HG03135 (cell line): ENCODE data around the gene TRAF3IP1.

Experiments used
- ATAC-seq: cut with Tn5 transposase; IDR thresholded peaks from one replicate; pipeline ENCODE4 v1.9.1; 2021; ENCODE audit warnings: mild to moderate bottlenecking, moderate library complexity; ENCODE audit not compliant: unreplicated experiment

TRAF3IP1 gene

DNA sequence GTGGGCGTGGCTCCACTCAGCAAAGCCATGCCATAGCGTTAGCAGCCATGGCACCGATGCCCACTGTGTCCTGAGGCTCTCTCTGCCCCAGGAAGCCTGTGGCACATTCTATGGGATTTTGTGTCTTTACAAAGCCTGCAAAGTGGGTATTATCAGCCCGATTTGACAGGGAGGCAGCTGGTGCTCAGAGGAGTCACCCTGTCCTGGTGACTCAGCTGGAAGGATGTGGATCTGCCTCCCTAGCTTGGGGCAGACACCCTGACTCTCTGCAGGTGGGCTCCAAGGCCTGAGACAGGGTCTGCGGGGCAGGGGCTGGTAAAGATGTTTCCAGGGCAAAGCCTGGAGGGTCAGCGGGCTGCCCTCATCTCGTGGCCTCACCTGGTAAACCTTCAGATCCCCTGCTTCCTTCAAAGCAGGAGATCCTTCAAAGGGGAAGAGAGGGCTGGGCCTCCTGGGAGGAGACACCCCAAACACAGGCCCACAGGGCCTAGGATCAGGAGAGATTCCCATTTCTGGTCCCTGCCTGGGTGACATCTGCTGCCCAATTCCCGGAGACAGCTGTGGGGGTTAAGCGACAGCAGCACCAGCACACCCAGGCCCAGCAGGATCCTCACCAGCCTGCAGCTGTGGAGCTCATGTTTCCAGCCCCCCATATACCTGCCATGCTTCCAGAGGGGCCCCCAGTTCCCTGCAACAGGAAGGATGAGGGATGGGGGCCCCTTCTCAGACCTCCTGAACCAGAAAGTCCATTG lies 103.4 kb downstream of the TRAF3IP1 start:
- no peak for ATAC-seq

DNA sequence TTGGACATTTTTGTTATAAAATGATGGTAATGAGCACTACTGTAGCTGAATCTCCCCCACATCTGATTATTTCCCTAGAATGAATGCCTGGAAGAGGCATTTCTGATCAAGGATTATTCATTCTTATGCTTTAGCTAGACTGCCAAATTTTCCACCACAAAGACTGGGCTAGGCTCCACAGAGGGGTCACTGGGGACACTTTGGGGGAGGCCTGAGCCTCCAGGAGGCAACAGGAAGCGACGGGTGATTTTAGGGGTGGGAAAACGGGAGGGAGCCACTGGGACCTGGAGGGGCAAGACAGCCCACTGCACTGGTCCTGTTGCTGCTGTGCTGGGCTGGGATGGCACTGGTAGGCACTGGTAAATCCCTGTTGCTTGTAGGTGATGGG lies 104.0 kb downstream of the TRAF3IP1 start:
- ATAC-seq: no peak

DNA sequence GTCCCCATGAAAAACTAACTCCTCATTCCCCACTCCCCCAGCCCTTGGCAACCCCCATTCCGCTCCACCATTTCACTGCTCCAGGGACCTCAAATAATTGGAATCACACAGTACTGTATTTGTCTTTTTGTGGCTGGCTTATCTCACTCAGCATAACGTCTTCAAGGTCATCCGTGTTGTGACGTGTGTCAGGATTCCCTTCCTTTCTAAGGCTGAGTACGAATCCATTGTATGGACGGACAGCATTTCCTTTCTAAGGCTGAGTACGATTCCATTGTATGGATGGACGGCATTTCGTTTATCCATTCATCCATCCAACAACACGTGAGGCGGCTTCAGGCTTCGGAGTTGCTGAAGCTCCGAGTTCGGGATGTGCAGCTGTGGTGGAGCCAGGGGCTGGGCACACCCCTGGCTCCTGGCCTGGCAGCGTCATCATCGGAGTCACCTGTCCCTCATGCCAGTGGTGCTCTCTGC lies 105.2 kb downstream of the TRAF3IP1 start:
- ATAC-seq: no peak

DNA sequence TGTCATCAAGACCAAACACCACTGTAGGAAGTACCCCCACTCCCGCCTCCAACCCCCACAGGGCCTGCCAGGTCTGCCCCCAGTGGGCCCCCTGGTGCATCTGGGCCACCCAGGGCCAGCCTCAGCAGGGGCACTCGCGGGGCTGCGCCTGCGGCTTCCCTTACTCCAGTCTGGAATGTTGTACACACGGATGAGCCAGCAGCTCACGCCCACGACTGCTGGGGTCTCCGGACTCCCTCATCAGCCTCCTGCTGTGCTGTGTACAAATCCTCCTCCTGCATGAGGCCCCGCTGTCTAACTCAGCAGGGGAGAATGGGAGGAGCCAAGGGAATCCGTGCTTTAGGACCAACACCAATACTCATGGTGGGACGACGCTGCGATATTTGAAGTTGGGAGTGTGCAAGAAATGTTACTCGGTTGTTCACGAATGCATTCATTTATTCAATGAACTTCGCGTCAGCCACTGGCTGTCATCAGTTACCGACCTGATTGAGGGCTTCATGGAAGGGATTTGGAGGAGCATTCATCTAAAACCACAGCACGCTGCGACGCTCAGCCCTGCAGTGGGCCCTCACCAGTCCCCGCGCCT lies 105.8 kb downstream of the TRAF3IP1 start:
- peak; percentile 27 for ATAC-seq

DNA sequence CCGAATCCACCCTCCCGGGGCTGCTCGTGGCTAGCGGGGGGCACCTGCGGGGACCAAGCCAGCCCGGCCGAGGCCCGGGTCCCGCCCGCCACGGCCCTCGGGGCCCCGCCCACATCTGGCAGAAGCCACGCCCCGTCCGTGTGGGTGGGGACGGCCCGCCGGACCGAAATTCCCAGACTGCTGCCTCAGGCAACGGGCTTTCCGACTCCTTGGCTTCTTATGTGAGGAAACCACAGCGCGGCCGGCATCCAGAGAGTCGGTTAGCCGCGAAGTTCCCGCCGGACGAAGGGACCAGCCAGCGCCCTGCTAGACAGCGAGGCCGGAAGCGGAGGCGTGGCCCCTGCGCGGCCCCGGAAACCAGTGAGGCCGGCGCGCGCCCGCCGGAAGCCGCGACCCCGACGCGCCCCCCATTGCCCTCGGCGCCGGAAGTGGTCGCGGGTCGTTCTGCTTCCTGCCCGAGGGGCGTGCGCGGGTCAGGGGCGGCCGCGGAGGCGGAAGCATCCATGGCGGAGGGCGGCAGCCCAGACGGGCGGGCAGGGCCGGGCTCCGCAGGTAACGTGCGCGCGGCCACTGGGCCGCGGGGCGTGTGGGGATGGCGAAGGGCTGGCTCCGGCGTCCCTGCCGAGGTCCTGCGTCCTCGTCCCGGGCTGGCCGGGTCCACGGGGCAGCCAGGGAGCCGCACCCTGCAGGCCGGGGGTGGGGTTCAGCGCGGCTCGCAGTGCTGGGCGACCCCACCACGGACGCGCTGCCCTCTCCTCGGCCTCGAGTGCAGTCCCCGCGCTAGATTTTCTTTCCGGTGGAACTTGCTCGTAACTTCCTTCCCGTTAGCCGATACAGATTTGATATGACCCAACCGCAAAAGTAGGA lies 106.5 kb downstream of the TRAF3IP1 start, which contains the start of gene ASB1:
TSS of gene ASB1 (plus strand) at position 360 of the 867 bp plus-strand sequence. CDS start at position 504, 144 bp downstream.
- peak; percentile 82 for ATAC-seq

DNA sequence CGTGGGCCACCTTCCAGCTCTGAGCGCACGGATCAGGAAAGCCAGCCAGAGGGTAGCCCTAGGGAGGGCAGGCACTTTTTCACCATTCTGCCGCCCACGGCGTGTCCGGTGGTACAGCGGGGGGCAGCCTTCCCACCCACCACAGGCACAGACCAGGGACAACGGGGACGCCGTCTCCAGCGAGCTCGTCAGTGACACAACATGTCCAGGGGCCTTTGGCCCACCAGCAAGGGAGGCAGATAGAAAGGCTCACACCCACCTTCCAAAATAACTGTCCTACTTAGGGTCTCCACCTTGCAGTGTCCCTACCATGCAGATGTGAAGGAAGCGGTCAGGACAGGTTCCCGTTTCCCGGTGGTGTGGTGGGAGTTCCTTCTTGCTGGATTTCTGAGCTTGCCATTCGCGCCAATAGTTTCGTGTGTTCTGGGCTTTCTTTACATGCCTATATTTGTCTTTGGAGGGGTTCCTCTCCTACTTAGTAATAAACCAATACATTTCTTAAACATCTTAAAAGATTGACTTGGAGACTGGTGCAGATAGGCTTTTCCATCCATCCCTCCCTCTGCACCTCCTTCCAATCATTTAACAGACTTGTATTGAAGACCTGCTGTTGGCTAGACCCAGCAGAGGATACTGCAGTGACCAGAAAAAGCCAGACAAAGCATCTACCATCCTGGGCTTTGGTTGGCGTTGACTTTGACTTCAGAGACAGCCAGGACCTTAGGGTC lies 107.3 kb downstream of the TRAF3IP1 start:
- ATAC-seq: peak; percentile 6

DNA sequence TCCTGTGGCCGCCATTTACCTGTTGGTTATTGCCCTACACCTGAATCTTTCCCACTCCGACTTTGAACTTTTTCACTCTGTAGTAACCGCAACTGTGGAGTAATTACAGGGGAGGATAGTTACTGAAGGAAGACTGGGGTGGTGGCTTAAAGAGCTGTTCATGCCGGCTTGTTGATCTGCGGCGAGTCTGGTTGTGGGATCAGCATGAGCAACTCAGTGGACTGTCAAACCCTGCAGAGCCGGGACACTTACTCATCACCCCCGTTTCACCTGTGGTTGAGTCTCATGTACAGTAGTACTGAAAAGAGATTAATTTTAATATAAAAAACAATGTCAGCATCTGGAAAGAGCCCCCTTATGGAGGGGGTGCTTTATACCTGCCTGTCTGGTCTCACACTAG lies 108.5 kb downstream of the TRAF3IP1 start:
- ATAC-seq: no peak

DNA sequence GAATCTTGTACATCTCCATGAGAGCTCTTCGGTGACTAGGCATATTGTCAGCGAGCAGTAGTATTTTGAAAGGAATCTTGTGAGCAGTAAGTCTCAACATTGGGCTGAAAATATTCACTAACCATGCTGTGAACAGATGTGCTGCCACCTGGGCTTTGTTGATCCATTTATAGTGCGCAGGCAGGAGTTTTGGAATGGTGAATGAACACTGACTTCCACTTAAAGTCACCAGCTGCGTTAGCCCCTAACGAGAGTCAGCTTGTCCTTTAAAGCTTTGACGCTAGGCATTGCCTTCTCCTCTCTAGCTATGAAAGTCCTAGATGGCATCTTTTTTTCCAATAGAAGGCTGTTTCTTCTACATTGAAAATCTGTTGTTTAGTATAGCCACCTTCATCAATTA lies 110.5 kb downstream of the TRAF3IP1 start:
- no peak for ATAC-seq

DNA sequence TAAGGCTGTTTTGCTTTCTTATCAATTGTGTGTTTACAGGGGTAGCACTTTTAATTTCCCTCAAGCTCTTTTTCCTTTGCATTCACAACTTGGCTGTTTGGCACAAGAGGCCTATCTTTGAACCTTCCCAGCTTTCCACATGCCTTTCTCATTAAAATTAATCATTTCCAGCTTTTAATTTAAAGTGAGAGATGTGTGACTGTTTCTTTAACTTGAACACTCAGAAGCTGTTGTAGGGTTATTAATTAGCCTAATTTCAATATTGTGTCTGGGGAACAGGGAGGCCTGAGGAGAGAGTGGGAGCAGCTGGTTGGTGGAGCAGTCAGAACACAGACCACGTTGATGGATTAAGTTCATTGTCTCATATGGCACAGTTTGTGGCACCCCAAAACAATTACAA lies 111.1 kb downstream of the TRAF3IP1 start:
- no peak for ATAC-seq

DNA sequence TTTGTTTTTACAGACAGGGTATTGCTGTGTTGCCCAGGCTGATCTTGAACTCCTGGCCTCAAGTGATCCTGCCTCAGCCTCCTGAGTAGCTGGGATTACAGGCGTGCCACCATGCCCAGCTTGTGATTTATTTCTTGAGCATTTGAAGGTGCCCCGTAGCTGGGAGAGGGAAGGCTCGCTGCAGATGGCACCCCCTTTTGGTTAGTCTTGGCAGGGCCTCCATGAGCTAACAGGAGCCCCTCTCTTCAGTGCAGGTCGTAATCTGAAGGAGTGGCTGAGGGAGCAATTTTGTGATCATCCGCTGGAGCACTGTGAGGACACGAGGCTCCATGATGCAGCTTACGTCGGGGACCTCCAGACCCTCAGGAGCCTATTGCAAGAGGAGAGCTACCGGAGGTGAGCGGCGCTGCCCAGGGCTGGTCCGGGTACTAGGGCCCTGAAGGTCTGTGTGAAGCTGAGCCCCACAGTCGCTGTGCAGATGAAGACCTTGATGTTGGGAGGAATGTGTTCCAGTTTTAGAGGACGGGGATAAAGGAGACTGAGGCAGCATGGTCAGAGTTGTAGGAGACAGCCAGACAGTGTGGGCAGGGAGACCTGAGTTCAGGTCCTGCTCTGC lies 113.1 kb downstream of the TRAF3IP1 start:
- ATAC-seq: no peak

DNA sequence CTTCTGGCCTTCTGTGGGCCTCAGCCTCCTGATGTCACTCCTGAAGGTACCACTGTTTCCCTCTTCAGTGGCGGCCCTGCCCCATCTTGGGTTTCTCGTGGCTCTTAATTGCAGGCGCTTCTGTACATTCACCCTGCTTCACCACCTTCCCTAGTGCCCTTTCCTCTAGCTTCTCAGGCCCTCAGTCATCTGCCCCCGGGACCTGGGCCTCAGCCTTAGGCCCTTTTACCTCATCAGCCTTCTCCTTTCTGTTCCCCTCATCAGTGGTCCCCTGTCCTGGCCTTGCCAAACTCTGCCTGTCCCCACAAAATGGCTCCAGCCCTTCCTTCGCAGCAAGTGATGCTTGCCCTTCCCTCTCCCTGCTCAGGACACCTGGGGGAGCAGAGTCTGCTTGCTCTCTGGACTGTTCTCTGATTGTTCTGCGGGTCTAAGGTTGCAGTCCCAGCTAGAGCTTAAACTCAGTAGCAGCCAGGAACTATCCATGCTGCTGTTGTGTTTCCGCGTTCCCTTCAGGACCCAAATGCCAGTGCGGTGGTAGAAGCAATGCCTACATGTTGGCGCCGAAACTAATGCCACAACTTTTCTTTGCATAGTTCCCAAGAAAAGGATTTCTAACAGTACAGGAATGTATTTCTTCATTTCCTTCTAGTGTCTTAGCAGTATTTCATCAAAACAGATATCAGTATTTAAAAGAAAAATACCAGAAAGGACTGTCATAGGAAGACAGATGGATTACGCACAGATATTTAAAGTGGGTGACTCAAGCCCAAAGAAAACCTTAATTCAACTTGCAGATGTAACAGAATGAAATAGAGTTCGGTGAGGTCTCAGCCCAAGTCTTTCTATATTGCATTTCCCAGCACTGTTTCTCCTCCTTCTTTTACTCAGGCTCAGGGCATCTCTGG lies 113.9 kb downstream of the TRAF3IP1 start:
- ATAC-seq: no peak

DNA sequence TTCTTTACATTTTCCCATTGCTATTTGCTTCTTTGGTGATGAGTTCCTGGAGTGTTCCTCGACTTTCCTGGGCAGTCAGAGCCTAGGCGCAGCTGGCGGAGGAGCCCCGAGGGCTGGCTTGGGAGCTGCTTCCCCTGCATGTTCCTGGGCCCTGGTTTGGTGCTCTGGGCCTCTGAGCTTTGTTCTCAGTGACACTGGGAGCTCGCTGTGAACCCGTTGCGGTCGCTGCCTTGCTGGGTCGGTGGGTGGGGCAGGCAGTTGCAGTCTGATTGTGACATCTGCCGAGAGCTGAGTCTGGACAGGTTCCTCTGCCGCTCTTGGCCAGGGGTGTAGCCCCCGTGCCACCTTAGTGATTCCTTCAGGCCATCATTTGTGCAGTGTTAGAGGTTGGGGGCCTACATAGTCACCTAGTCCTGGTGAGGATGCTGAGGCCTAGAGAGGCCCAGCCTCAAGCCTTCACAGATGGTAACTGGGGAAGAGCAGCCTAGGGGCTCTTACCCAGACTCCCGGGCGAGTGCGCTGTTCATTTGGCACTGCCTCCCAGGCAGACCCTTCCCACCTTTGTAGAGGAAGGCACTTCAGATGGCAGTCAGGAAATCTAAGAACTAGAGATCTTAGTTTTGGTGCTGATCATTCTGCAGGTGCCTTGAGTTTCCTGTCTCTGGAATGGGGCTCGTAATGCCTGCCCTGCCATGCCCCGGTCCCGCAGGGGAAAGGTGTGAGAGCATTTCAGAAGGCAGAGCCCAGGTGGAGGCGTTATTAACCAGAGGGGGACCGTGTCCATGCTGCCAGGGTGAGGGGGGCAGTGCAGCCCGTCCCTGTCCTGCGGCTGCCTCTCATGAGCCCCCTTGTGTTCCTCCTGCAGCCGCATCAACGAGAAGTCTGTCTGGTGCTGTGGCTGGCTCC lies 114.8 kb downstream of the TRAF3IP1 start:
- no peak for ATAC-seq

DNA sequence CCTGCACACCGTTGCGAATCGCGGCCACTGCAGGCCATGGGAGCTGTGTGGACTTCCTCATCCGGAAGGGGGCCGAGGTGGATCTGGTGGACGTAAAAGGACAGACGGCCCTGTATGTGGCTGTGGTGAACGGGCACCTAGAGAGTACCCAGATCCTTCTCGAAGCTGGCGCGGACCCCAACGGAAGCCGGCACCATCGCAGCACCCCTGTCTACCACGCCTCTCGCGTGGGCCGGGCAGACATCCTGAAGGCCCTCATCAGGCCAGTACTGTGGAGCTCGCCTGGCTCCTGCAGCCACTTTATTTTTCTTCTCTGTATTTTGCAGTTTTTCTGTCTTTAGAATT lies 115.4 kb downstream of the TRAF3IP1 start:
- no peak for ATAC-seq

DNA sequence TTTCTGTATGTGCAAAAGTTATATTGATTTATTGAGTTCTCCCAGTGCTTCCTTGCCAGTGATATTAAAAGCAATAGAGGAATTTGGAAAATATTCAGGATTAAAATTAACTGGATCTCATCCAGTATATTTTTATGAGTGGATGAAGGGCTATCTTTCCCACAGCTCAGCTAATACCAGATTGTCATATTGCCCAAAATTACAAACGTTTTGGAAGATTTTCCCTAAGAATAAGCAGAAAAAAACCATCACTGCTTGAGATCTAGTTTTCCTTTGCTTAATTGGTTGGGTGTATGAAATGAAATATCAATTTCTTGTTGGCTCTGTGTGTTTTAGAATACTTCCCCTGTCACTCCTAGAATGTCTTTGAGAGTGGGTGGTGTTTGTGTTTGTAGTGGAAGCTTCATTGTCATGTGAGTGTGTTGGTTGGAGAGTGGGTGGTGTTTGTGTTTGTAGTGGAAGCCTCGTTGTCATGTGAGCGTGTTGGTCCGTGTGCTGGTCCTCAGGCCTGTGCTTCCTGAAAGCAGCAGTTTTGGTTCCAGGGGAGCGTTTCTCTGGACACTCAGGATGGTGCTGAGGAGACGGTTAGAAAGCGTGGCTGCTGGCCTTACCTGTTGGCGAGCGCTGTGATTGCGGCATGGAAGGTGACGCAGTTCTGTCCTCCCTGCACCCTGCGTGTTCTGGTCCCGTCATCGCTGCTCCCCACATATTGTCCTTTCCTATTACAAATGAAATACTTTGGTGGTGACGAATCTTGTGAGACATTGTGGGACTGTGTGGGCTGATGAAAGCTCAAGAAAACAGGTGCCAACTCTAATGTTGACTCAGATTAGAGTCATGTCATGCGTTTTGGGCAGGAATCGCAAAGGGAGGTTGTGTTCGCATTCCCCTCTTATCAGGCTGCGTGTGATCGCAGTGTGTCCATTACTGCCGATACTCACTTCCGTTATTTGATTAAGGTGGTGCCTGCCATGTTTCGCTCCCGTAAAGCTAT lies 118.8 kb downstream of the TRAF3IP1 start:
- no peak for ATAC-seq

DNA sequence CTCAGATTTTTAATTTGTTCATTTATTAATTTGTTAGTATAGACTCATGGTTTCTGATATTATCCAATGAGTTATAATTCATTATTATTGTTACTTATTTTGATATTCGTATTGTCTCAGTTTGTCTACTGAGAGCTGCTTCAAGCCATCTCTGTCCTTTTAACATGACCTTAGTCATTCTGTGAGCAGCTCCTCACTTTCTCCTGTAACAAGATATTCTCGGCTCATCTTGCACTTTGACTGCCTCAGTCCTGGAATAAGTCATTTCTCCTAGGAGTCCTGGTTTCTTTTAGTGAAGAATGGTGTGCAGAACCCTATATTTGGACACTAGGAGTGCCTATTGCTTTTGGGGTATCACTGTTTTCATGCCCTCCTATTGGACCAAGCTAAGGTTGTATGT lies 119.6 kb downstream of the TRAF3IP1 start:
- ATAC-seq: no peak

DNA sequence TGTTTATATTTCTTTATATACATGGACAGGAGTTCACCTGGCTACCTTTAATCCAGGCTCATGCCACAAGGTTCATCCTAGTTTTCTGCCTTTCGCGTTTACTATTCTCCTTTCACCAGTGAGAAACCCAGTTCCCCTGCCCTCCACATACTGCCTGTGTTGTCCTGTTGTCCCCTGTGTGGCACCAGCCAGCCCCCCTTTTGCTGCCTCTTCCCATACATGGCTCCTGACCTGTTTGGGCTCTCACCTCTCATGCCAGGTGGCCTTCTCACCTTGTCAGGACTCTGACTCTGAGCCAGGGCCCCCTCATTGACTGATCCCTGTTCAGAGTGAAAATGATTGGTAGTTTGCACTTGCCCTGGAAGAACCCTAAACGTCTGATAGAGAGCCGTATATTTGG lies 120.0 kb downstream of the TRAF3IP1 start:
- ATAC-seq: no peak

DNA sequence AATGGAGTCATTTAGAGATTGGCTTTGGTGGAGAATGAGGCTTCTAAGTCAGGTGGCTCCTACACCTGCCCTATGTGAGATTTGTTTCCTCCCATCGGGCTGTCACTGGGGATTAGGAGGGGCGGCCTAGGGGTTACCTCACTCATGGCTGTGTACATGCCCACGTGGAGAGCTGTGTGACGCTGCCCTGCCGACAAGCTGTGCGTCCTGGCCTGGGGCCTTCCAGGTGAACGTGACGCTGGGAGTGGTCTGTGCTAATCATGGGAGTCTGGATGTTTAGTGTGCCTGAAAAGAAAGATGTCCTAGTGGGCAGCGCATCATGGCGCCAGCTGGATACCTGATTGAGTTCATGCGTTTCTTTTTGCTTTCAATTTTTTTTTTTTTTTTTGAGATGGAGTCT lies 120.4 kb downstream of the TRAF3IP1 start:
- no peak for ATAC-seq
